ENCODE results near the gene C4BPA.

Gene C4BPA

GRCh38 chr1:207130252-207131036 lies 26.4 kb downstream of the C4BPA start:
- Histone ChIP-seq H3K36me3 (replicated peaks; ENCODE audit: low read depth, low read length) (peaks cover 5% of the 10 kb centered on the region), H3K4me1 (ENCODE audit: low read length) (no peaks in the 10 kb centered on the region), H3K9me3 (ENCODE audit: insufficient read depth, low read length) (peaks cover 32% of the 10 kb centered on the region), H3K9ac (ENCODE audit: low read length) (no peak overlapping the region), H4K20me1 (ENCODE audit: insufficient read depth, low read length) (no peaks in the 10 kb centered on the region), H3K27ac (ENCODE audit: low read length) (no peak overlapping the region), H3K4me3 (ENCODE audit: low read length) (no peak overlapping the region), H2AFZ (ENCODE audit: low read depth, low read length) (no peak overlapping the region), H3K79me2 (ENCODE audit: low read length) (no peaks in the 10 kb centered on the region), H3K4me2 (ENCODE audit: low read length) (no peak overlapping the region), H3K27me3 (ENCODE audit: low read depth, low read length) (no peaks in the 10 kb centered on the region)
- TF ChIP-seq CTCF (IDR thresholded peaks at IDR 0.05; ENCODE audit: low read depth, low read length) (no peak), EZH2phosphoT487 (IDR thresholded peaks at IDR 0.05; ENCODE audit: low read depth) (no peak)

- no peak overlapping the region for H2AFZ ChIP-seq (ENCODE audit: low read depth, low read length)
- no peak overlapping the region for H3K4me3 ChIP-seq (ENCODE audit: low read length)
- no peak overlapping the region for H3K27ac ChIP-seq (ENCODE audit: low read length)
- TF ChIP-seq CTCF (IDR thresholded peaks at IDR 0.05; ENCODE audit: low read depth, low read length) (no peak), EZH2phosphoT487 (IDR thresholded peaks at IDR 0.05; ENCODE audit: low read depth) (no peak)
- H3K4me1 ChIP-seq (ENCODE audit: low read length) = no peaks in the 10 kb centered on the region
- no peaks in the 10 kb centered on the region for H3K27me3 ChIP-seq (ENCODE audit: low read depth, low read length)
- no peaks in the 10 kb centered on the region for H3K79me2 ChIP-seq (ENCODE audit: low read length)
- H4K20me1 ChIP-seq (ENCODE audit: insufficient read depth, low read length) = no peaks in the 10 kb centered on the region
- H3K9me3 ChIP-seq (ENCODE audit: insufficient read depth, low read length) = peaks cover 32% of the 10 kb centered on the region
- H3K9ac ChIP-seq (ENCODE audit: low read length) = no peak overlapping the region
- peaks cover 5% of the 10 kb centered on the region for H3K36me3 ChIP-seq (replicated peaks; ENCODE audit: low read depth, low read length)
- no peak overlapping the region for H3K4me2 ChIP-seq (ENCODE audit: low read length)
These were observed 27.1 kb downstream of the C4BPA start for GRCh38 chr1:207131163-207131562.

GRCh38 chr1:207134581-207134980 lies 30.5 kb downstream of the C4BPA start:
- TF ChIP-seq CTCF (IDR thresholded peaks at IDR 0.05; ENCODE audit: low read depth, low read length) (no peak), EZH2phosphoT487 (IDR thresholded peaks at IDR 0.05; ENCODE audit: low read depth) (no peak)
- no peaks in the 10 kb centered on the region for H3K4me1 ChIP-seq (ENCODE audit: low read length)

GRCh38 chr1:207139616-207140015 lies 35.6 kb downstream of the C4BPA start:
- no peak overlapping the region for H3K9ac ChIP-seq (ENCODE audit: low read length)
- H3K4me3 ChIP-seq (ENCODE audit: low read length) = no peak overlapping the region
- no peaks in the 10 kb centered on the region for H3K79me2 ChIP-seq (ENCODE audit: low read length)
- H3K9me3 ChIP-seq (ENCODE audit: insufficient read depth, low read length) = no peaks in the 10 kb centered on the region
- H3K36me3 ChIP-seq (replicated peaks; ENCODE audit: low read depth, low read length) = no peaks in the 10 kb centered on the region
- TF ChIP-seq CTCF (IDR thresholded peaks at IDR 0.05; ENCODE audit: low read depth, low read length) (no peak), EZH2phosphoT487 (IDR thresholded peaks at IDR 0.05; ENCODE audit: low read depth) (no peak)
- H3K27ac ChIP-seq (ENCODE audit: low read length) = no peak overlapping the region
- no peak overlapping the region for H2AFZ ChIP-seq (ENCODE audit: low read depth, low read length)
- no peaks in the 10 kb centered on the region for H4K20me1 ChIP-seq (ENCODE audit: insufficient read depth, low read length)
- no peaks in the 10 kb centered on the region for H3K27me3 ChIP-seq (ENCODE audit: low read depth, low read length)
- no peaks in the 10 kb centered on the region for H3K4me1 ChIP-seq (ENCODE audit: low read length)
- H3K4me2 ChIP-seq (ENCODE audit: low read length) = no peak overlapping the region

More at GRCh38 chr1:207134581-207134980, 30.5 kb downstream of the C4BPA start:
- H3K27me3 ChIP-seq (ENCODE audit: low read depth, low read length) = no peaks in the 10 kb centered on the region
- no peak overlapping the region for H3K9ac ChIP-seq (ENCODE audit: low read length)
- H2AFZ ChIP-seq (ENCODE audit: low read depth, low read length) = no peak overlapping the region
- no peak overlapping the region for H3K27ac ChIP-seq (ENCODE audit: low read length)
- H4K20me1 ChIP-seq (ENCODE audit: insufficient read depth, low read length) = no peaks in the 10 kb centered on the region
- peaks cover 11% of the 10 kb centered on the region; the same call in 1 of the 2 replicates for H3K9me3 ChIP-seq (ENCODE audit: insufficient read depth, low read length)
- H3K36me3 ChIP-seq (replicated peaks; ENCODE audit: low read depth, low read length) = no peaks in the 10 kb centered on the region
- H3K4me3 ChIP-seq (ENCODE audit: low read length) = no peak overlapping the region
- no peaks in the 10 kb centered on the region for H3K79me2 ChIP-seq (ENCODE audit: low read length)
- H3K4me2 ChIP-seq (ENCODE audit: low read length) = no peak overlapping the region
